Measurements from ENCODE around the gene ECE1. TPM values are rescaled to one million over a fixed set of nuclear protein-coding genes. Genes with fewer than 3 reads are reported as not detected.

The ECE1 gene
- total RNA-seq, 4 donors from 2014 or later, result 45.6 to 175 (median 59.1) TPM

GRCh38 chr1:21168444-21168843 lies 121.8 kb downstream of the ECE1 start:
- no peak for TF ChIP-seq CTCF (IDR thresholded peaks at IDR 0.05)
- no peaks in the 10 kb centered on the region for H3K36me3 ChIP-seq
- no peaks in the 10 kb centered on the region for H3K27me3 ChIP-seq
- H3K4me3 ChIP-seq, result no peak overlapping the region
- intact Hi-C loops (cut with DNase I; ENCODE audit: low total_unique reads), result no loop called here
- H3K27ac ChIP-seq, result no peak overlapping the region
- no peaks in the 10 kb centered on the region for H3K9me3 ChIP-seq
- no peak for DNase-seq
- H3K4me1 ChIP-seq, result no peaks in the 10 kb centered on the region

Other genes with a start within 250 kb of the ECE1 start
- 10 to 100 TPM; 18.8 to 75.0 (median 34.9) TPM for gene EIF4G3, start 113.6 kb downstream of the ECE1 start, total RNA-seq
- gene NBPF3, start 149.7 kb upstream of the ECE1 start, total RNA-seq, result 10 to 100 TPM in 1 of 4 donors, 1 to 10 TPM in 3; 3.8 to 23.0 (median 6.7) TPM
- 1 to 10 TPM; 2.8 to 6.4 (median 4.4) TPM for gene ALPL, start 219.0 kb upstream of the ECE1 start, total RNA-seq

Data from uterus (tissue), 4 donors.